Astrocyte (in vitro differentiated cells and primary cell): Measurements from ENCODE around the gene ELMO3. TPM values are rescaled to one million over a fixed set of nuclear protein-coding genes. Genes with fewer than 3 reads are reported as not detected.

Experiments used
- DNase-seq: peaks from one replicate; pipeline ENCODE4 v3.0.0-alpha.2; 2010; ENCODE audit warnings: low read depth
- FAIRE-seq: peaks from 2 replicates; lab custom pipeline; 2011; peaks lifted over from hg19 to GRCh38; lab: Jason Lieb, UNC
- H2AFZ ChIP-seq: 2 replicates; pipeline ENCODE4 v1.6.0; 2012; ENCODE audit warnings: low read depth, low read length, inconsistent platforms
- H3K27ac ChIP-seq: 2 replicates; pipeline ENCODE4 v1.5.1; 2011; ENCODE audit warnings: low read depth, low read length, inconsistent platforms
- H3K27me3 ChIP-seq: 2 replicates; pipeline ENCODE4 v1.6.0; 2011; ENCODE audit warnings: low read length, inconsistent platforms; ENCODE audit not compliant: insufficient read depth
- H3K36me3 ChIP-seq: 2 replicates; pipeline ENCODE4 v1.5.1; 2011; ENCODE audit warnings: low read length, inconsistent platforms; ENCODE audit not compliant: insufficient read depth
- H3K4me1 ChIP-seq: 2 replicates; pipeline ENCODE4 v1.5.1; 2011; ENCODE audit warnings: low read length, inconsistent platforms; ENCODE audit not compliant: insufficient read depth
- H3K4me2 ChIP-seq: 2 replicates; pipeline ENCODE4 v1.6.0; 2012; ENCODE audit warnings: low read length, inconsistent platforms
- H3K4me3 ChIP-seq: 2 replicates; pipeline ENCODE4 v1.5.1; 2011; ENCODE audit warnings: low read depth, mild to moderate bottlenecking, low read length, inconsistent platforms; ENCODE audit not compliant: insufficient read depth
- H3K79me2 ChIP-seq: 2 replicates; pipeline ENCODE4 v1.6.0; 2012; ENCODE audit warnings: mild to moderate bottlenecking, low read length, inconsistent platforms; ENCODE audit not compliant: insufficient read depth
- H3K9ac ChIP-seq: 2 replicates; pipeline ENCODE4 v1.6.0; 2012; ENCODE audit warnings: mild to moderate bottlenecking, low read length, inconsistent platforms
- H3K9me3 ChIP-seq: 2 replicates; pipeline ENCODE4 v1.5.1; 2012; ENCODE audit warnings: low read depth, mild to moderate bottlenecking, low read length, inconsistent platforms; ENCODE audit not compliant: insufficient read depth
- H4K20me1 ChIP-seq: 2 replicates; pipeline ENCODE4 v1.6.0; 2012; ENCODE audit warnings: low read length, inconsistent platforms; ENCODE audit not compliant: insufficient read depth
- H3K27ac Mint-ChIP-seq: one replicate; pipeline ENCODE4 v1.8.0; 2021; ENCODE audit warnings: mild to moderate bottlenecking, mixed read lengths; ENCODE audit not compliant: unreplicated experiment
- H3K27me3 Mint-ChIP-seq: one replicate; pipeline ENCODE4 v1.8.0; 2021; ENCODE audit warnings: low read depth, mixed read lengths; ENCODE audit not compliant: unreplicated experiment
- H3K36me3 Mint-ChIP-seq: one replicate; pipeline ENCODE4 v1.8.0; 2021; ENCODE audit warnings: low read depth, mixed read lengths; ENCODE audit not compliant: unreplicated experiment
- H3K4me1 Mint-ChIP-seq: one replicate; pipeline ENCODE4 v1.8.0; 2021; ENCODE audit warnings: low read depth, mixed read lengths; ENCODE audit not compliant: unreplicated experiment
- H3K4me3 Mint-ChIP-seq: one replicate; pipeline ENCODE4 v1.8.0; 2021; ENCODE audit warnings: mild to moderate bottlenecking, moderate library complexity, mixed read lengths; ENCODE audit not compliant: unreplicated experiment
- H3K9me3 Mint-ChIP-seq: one replicate; pipeline ENCODE4 v1.8.0; 2021; ENCODE audit warnings: mild to moderate bottlenecking, mixed read lengths; ENCODE audit not compliant: unreplicated experiment
- CTCF ChIP-seq: IDR thresholded peaks from 2 replicates; pipeline ENCODE4 v1.5.1; 2011; ENCODE audit warnings: low read depth, mild to moderate bottlenecking, inconsistent platforms, low read length, moderate library complexity; ENCODE audit not compliant: insufficient read depth
- EZH2 ChIP-seq: IDR thresholded peaks from 2 replicates; pipeline ENCODE4 v1.6.1; 2012; ENCODE audit warnings: mild to moderate bottlenecking, low read length, inconsistent platforms; ENCODE audit not compliant: insufficient read depth
- total RNA-seq: library from RNA; stranded (reverse); gene quantifications from 2 replicates; pipeline ENCODE4 v1.2.1, GENCODE V29; 2021

ELMO3 gene
- total RNA-seq, 1 donor from 2014 or later = 1.4 TPM

GRCh38 chr16:67207249-67208091 lies 8.5 kb downstream of the ELMO3 start:
- no peaks in the 10 kb centered on the region for H3K79me2 ChIP-seq
- H3K36me3 Mint-ChIP-seq = peaks cover 3% of the 10 kb centered on the region
- no peaks in the 10 kb centered on the region for H3K9me3 ChIP-seq
- FAIRE-seq (no peak), DNase-seq (no peak)
- TF ChIP-seq CTCF (no peak), EZH2 (no peak)
- peaks cover 12% of the 10 kb centered on the region for H3K4me1 ChIP-seq
- peaks cover 6% of the 10 kb centered on the region for H3K27me3 Mint-ChIP-seq
- no peaks in the 10 kb centered on the region for H3K36me3 ChIP-seq
- H3K4me1 Mint-ChIP-seq = peaks cover 2% of the 10 kb centered on the region
- H3K27ac ChIP-seq = no peak overlapping the region
- H3K9ac ChIP-seq = no peak overlapping the region
- H3K4me3 Mint-ChIP-seq = no peak overlapping the region
- no peak overlapping the region for H3K4me2 ChIP-seq
- H3K9me3 Mint-ChIP-seq = no peaks in the 10 kb centered on the region
- no peak overlapping the region for H3K4me3 ChIP-seq
- no peak overlapping the region for H2AFZ ChIP-seq
- no peak overlapping the region for H3K27ac Mint-ChIP-seq
- no peaks in the 10 kb centered on the region for H3K27me3 ChIP-seq
- H4K20me1 ChIP-seq = no peaks in the 10 kb centered on the region

- Histone ChIP-seq H3K79me2 (no peaks in the 10 kb centered on the region), H3K4me2 (no peak overlapping the region), H3K4me3 (no peak overlapping the region), H2AFZ (no peak overlapping the region), H3K27ac (no peak overlapping the region), H3K27me3 (no peaks in the 10 kb centered on the region), H3K4me1 (peaks cover 12% of the 10 kb centered on the region), H4K20me1 (no peaks in the 10 kb centered on the region), H3K36me3 (no peaks in the 10 kb centered on the region), H3K9me3 (no peaks in the 10 kb centered on the region), H3K9ac (no peak overlapping the region)
- H3K27ac Mint-ChIP-seq = no peak overlapping the region
- peaks cover 6% of the 10 kb centered on the region for H3K27me3 Mint-ChIP-seq
- TF ChIP-seq EZH2 (no peak), CTCF (no peak)
- no peaks in the 10 kb centered on the region for H3K9me3 Mint-ChIP-seq
- no peak for DNase-seq
- peaks cover 2% of the 10 kb centered on the region for H3K4me1 Mint-ChIP-seq
- no peak overlapping the region for H3K4me3 Mint-ChIP-seq
- peaks cover 8% of the 10 kb centered on the region for H3K36me3 Mint-ChIP-seq
- no peak for FAIRE-seq
Measured at GRCh38 chr16:67208154-67208896, 9.4 kb downstream of the ELMO3 start.
